SK-N-SH treated with all-trans-retinoic acid at 6 μM for 48 hours (cell line): Measurements from ENCODE around the gene KRT72.

Experiments used
- ATAC-seq: fragments of 200-7000 bp; cut with Tn5 transposase; 3 replicates; pipeline ENCODE4 v1.9.1; 2020; ENCODE audit warnings: mild to moderate bottlenecking, moderate library complexity
- ARNTL ChIP-seq: fragments of 450-650 bp; formaldehyde crosslinking; IDR thresholded peaks from 2 replicates; pipeline ENCODE4 v1.5.0; 2020; ENCODE audit warnings: low read depth, mild to moderate bottlenecking, moderate library complexity, borderline replicate concordance
- BACH2 ChIP-seq: fragments of 250-450 bp; sonication (Bioruptor Pico); IDR thresholded peaks from 2 replicates; pipeline ENCODE4 v1.9.0; 2021; ENCODE audit warnings: mild to moderate bottlenecking, borderline replicate concordance
- CSDC2 ChIP-seq: fragments of 250-450 bp; sonication (Bioruptor Pico); IDR thresholded peaks from 2 replicates; pipeline ENCODE4 v1.5.0; 2020; ENCODE audit warnings: mild to moderate bottlenecking, moderate library complexity
- ESRRG ChIP-seq: fragments of 250-450 bp; sonication (Bioruptor Pico); IDR thresholded peaks from 2 replicates; pipeline ENCODE4 v1.6.1; 2021; ENCODE audit warnings: mild to moderate bottlenecking
- GLIS3 ChIP-seq: fragments of 250-450 bp; sonication (Bioruptor Pico); IDR thresholded peaks from 2 replicates; pipeline ENCODE4 v1.5.0; 2020; ENCODE audit warnings: mild to moderate bottlenecking, moderate library complexity
- PPARA ChIP-seq: fragments of 250-450 bp; sonication (Bioruptor Pico); IDR thresholded peaks from 2 replicates; pipeline ENCODE4 v1.5.0; 2020; ENCODE audit warnings: mild to moderate bottlenecking, borderline replicate concordance
- RARB ChIP-seq: fragments of 250-450 bp; sonication (Bioruptor Pico); IDR thresholded peaks from 2 replicates; pipeline ENCODE4 v1.8.0; 2021; ENCODE audit warnings: mild to moderate bottlenecking, moderate library complexity
- TCF4 ChIP-seq: fragments of 250-450 bp; sonication (Bioruptor Pico); IDR thresholded peaks from 2 replicates; pipeline ENCODE4 v1.8.0; 2021; ENCODE audit warnings: mild to moderate bottlenecking, moderate library complexity, borderline replicate concordance
- TOX ChIP-seq: fragments of 250-450 bp; sonication (Bioruptor Pico); IDR thresholded peaks from 2 replicates; pipeline ENCODE4 v1.8.0; 2021; ENCODE audit warnings: mild to moderate bottlenecking, moderate library complexity, borderline replicate concordance
- ZC3H10 ChIP-seq: fragments of 250-450 bp; sonication (Bioruptor Pico); IDR thresholded peaks from 2 replicates; pipeline ENCODE4 v1.5.1; 2021; ENCODE audit warnings: mild to moderate bottlenecking, moderate library complexity
- ZFP3 ChIP-seq: fragments of 250-450 bp; sonication (Bioruptor Pico); IDR thresholded peaks from 2 replicates; pipeline ENCODE4 v1.5.0; 2020; ENCODE audit warnings: mild to moderate bottlenecking, moderate library complexity
- ZFP30 ChIP-seq: fragments of 450-650 bp; formaldehyde crosslinking; IDR thresholded peaks from 2 replicates; pipeline ENCODE4 v1.5.0; 2022; ENCODE audit warnings: mild to moderate bottlenecking, moderate library complexity
- ZNF70 ChIP-seq: fragments of 450-650 bp; formaldehyde crosslinking; IDR thresholded peaks from 2 replicates; pipeline ENCODE4 v1.5.0; 2020; ENCODE audit warnings: mild to moderate bottlenecking, moderate library complexity
- TF ChIP-seq, protein P1 (sequence below): fragments of 250-450 bp; sonication (Bioruptor Pico); IDR thresholded peaks from 2 replicates; pipeline ENCODE4 v1.5.1; 2020; ENCODE audit warnings: low read depth, mild to moderate bottlenecking, moderate library complexity
- TF ChIP-seq, protein P2 (sequence below): fragments of 250-450 bp; sonication (Bioruptor Pico); IDR thresholded peaks from 2 replicates; pipeline ENCODE4 v1.8.0; 2021; ENCODE audit warnings: low read depth, mild to moderate bottlenecking, moderate library complexity, borderline replicate concordance
- TF ChIP-seq, protein P3 (sequence below): fragments of 250-450 bp; sonication (Bioruptor Pico); IDR thresholded peaks from 2 replicates; pipeline ENCODE4 v1.5.0; 2020; ENCODE audit warnings: mild to moderate bottlenecking, moderate library complexity
- TF ChIP-seq, protein P4 (sequence below): fragments of 250-450 bp; sonication (Bioruptor Pico); IDR thresholded peaks from 2 replicates; pipeline ENCODE4 v1.5.1; 2021; ENCODE audit warnings: mild to moderate bottlenecking, moderate library complexity

KRT72 gene

DNA sequence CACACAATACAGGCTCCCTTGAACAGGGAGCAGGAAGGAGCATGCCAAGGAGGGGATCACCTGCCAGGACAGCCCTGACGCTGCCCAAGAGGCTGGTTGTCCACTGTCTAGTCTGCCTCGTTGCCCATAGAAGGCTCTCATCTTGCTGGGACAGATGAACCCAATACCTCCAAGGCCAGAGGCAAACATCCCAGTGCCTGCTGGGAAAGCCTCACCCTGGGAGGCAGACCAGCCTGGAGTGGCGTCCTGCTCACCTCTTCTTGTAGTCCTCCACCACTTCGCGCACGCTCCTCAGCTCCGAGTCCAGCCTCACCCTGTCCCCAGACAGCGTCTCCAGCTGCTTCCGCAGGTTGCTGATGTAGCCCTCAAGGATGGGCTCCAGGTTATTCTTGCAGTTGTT, 14.6 kb upstream of the KRT72 start (continued):
- TF ChIP-seq, protein P1, sequence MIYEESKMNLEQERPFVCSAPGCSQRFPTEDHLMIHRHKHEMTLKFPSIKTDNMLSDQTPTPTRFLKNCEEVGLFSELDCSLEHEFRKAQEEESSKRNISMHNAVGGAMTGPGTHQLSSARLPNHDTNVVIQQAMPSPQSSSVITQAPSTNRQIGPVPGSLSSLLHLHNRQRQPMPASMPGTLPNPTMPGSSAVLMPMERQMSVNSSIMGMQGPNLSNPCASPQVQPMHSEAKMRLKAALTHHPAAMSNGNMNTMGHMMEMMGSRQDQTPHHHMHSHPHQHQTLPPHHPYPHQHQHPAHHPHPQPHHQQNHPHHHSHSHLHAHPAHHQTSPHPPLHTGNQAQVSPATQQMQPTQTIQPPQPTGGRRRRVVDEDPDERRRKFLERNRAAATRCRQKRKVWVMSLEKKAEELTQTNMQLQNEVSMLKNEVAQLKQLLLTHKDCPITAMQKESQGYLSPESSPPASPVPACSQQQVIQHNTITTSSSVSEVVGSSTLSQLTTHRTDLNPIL (CRISPR knock-in tag), result no peak
- TF ChIP-seq ARNTL (CRISPR knock-in tag), result no peak
- TF ChIP-seq GLIS3 (CRISPR knock-in tag), result no peak
- TF ChIP-seq, protein P2, sequence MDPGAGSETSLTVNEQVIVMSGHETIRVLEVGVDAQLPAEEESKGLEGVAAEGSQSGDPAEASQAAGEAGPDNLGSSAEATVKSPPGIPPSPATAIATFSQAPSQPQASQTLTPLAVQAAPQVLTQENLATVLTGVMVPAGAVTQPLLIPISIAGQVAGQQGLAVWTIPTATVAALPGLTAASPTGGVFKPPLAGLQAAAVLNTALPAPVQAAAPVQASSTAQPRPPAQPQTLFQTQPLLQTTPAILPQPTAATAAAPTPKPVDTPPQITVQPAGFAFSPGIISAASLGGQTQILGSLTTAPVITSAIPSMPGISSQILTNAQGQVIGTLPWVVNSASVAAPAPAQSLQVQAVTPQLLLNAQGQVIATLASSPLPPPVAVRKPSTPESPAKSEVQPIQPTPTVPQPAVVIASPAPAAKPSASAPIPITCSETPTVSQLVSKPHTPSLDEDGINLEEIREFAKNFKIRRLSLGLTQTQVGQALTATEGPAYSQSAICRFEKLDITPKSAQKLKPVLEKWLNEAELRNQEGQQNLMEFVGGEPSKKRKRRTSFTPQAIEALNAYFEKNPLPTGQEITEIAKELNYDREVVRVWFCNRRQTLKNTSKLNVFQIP (CRISPR knock-in tag), result no peak
- TF ChIP-seq TCF4 (CRISPR knock-in tag), result no peak
- TF ChIP-seq TOX (CRISPR knock-in tag), result no peak
- TF ChIP-seq PPARA (CRISPR knock-in tag), result no peak
- no peak for TF ChIP-seq ZFP3 (CRISPR knock-in tag)
- TF ChIP-seq, all 23 proteins: peak for 0

DNA sequence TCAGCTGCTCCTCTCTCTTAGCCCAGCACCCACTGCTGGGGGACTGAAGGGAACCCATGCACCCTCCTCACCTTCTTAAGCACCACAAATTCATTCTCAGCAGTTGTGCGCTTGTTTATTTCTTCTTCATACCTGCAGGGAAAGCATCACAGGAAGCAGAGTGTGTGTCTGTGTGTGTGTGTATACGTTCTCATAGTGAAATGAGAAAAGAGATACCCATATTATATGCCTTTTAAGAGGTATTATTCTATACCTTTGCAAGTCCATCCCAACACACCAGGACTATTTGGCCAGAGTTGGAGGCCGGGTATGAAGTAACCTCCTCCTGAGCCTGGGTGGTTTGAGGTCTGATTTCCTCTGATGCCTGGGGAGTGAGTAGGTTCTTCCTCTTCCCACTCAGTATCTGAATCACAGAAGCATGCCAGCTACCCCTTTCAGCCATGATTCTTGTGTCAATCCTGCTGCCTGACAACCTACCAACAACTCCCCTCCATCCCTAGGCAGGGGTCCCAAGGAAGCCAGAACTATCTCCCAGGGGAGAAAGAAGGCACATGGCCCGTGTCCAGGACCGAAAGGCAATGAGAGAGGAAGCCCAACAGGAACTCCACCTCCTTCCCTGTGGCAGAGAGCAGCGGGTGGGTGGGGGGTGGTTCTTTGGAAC, 14.1 kb upstream of the KRT72 start:
- no peak for ATAC-seq
- TF ChIP-seq ESRRG (no peak), BACH2 (no peak), ZFP30 (CRISPR knock-in tag) (no peak), ZFP3 (CRISPR knock-in tag) (no peak), CSDC2 (no peak), ZNF70 (CRISPR knock-in tag) (no peak), ZC3H10 (no peak), RARB (CRISPR knock-in tag) (no peak), ARNTL (CRISPR knock-in tag) (no peak)
- TF ChIP-seq, protein P2 (CRISPR knock-in tag), result no peak
- TF ChIP-seq, protein P3, sequence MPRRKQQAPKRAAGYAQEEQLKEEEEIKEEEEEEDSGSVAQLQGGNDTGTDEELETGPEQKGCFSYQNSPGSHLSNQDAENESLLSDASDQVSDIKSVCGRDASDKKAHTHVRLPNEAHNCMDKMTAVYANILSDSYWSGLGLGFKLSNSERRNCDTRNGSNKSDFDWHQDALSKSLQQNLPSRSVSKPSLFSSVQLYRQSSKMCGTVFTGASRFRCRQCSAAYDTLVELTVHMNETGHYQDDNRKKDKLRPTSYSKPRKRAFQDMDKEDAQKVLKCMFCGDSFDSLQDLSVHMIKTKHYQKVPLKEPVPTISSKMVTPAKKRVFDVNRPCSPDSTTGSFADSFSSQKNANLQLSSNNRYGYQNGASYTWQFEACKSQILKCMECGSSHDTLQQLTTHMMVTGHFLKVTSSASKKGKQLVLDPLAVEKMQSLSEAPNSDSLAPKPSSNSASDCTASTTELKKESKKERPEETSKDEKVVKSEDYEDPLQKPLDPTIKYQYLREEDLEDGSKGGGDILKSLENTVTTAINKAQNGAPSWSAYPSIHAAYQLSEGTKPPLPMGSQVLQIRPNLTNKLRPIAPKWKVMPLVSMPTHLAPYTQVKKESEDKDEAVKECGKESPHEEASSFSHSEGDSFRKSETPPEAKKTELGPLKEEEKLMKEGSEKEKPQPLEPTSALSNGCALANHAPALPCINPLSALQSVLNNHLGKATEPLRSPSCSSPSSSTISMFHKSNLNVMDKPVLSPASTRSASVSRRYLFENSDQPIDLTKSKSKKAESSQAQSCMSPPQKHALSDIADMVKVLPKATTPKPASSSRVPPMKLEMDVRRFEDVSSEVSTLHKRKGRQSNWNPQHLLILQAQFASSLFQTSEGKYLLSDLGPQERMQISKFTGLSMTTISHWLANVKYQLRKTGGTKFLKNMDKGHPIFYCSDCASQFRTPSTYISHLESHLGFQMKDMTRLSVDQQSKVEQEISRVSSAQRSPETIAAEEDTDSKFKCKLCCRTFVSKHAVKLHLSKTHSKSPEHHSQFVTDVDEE, result no peak
- TF ChIP-seq, protein P4, sequence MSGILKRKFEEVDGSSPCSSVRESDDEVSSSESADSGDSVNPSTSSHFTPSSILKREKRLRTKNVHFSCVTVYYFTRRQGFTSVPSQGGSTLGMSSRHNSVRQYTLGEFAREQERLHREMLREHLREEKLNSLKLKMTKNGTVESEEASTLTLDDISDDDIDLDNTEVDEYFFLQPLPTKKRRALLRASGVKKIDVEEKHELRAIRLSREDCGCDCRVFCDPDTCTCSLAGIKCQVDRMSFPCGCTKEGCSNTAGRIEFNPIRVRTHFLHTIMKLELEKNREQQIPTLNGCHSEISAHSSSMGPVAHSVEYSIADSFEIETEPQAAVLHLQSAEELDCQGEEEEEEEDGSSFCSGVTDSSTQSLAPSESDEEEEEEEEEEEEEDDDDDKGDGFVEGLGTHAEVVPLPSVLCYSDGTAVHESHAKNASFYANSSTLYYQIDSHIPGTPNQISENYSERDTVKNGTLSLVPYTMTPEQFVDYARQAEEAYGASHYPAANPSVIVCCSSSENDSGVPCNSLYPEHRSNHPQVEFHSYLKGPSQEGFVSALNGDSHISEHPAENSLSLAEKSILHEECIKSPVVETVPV (CRISPR knock-in tag), result no peak

DNA sequence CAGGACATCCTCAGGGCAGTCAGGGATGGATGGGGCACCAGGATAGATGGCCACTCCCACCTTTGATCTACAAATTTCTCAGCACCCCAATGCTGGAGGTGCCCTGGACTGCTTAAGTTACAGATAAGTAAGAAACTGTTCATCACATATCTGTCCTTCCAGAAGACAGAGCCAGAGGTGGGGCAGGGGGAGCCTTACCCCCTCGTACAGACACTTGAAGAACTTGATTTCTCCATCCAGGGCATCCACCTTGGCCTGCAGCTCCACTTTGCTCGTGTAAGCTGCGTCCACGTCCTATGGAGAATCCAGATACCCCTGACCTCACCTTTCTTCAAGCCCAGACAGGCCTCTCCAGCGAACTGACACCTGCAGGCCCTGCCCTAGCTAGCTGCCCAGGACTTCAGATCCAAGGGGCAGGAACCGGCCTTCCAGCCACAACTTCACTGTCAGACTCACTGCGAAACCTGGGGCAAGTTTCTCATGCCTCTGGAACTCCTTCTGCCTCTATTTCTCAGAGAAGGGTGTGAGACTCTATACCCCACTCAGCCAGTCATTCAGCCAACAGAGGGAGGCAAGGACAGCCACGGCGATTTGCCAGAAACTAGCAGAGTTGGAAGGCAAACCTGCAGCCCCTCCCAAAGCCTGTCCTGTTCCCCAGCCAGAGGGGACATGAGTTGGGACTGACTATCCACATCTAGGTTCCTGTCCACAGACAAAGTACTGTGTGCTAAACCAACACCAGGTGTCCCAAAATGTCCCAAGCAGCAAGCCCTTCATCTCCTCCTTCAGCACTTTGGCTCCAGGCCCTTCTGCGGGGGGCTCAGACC, 13.3 kb upstream of the KRT72 start:
- TF ChIP-seq, protein P2 (CRISPR knock-in tag), result no peak
- TF ChIP-seq ZNF70 (CRISPR knock-in tag) (no peak), ZFP30 (CRISPR knock-in tag) (no peak)
- ATAC-seq, result no peak
